ENCODE data around the gene ANKRD33. TPM values are rescaled to one million over a fixed set of nuclear protein-coding genes. Genes with fewer than 3 reads are reported as not detected.

Gene ANKRD33
- total and polyA plus RNA-seq, 2 experiments from 2014 or later, result 0.27 to 1.7 TPM

DNA sequence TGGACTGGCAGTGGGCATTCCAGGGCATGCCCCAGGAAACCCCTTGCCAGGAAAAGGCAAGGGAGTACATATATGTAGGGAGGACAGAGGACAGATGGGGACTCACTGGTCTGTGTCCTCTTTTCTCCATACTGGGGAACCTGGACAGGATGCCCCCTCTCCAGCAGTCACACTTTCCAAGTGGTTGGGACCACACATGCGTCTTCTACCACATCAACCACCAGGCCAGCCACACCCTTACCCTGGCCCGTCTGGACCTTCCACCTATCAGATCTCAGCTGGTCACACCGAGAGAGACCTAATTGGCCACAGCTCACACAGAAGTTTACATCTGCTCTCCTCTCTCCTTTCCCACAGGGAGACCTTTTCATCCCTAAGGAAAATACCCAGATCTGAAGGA, 8.3 kb downstream of the ANKRD33 start:
- no peaks in the 10 kb centered on the region for H4K20me1 ChIP-seq (replicated peaks; ENCODE audit: insufficient read depth)
- no peak overlapping the region for H2AFZ ChIP-seq
- no peak overlapping the region for H3K27ac ChIP-seq (ENCODE audit: low read depth)
- Mint-ChIP-seq H3K36me3 (ENCODE audit: low read depth) (no peaks in the 10 kb centered on the region), H3K4me1 (peaks cover 2% of the 10 kb centered on the region; the same call in 1 of the 3 replicates), H3K27ac (no peak overlapping the region), H3K9me3 (no peaks in the 10 kb centered on the region), H3K4me3 (no peak overlapping the region), H3K27me3 (ENCODE audit: insufficient read depth, low read depth, poor library complexity) (peaks cover 8% of the 10 kb centered on the region)
- no peaks in the 10 kb centered on the region for H3K9me2 ChIP-seq (ENCODE audit: insufficient read depth)
- H3K79me2 ChIP-seq (replicated peaks; ENCODE audit: insufficient read depth), result no peaks in the 10 kb centered on the region
- TF ChIP-seq ETS1 (IDR thresholded peaks at IDR 0.05) (no peak), ZNF114 (CRISPR knock-in tag; IDR thresholded peaks at IDR 0.05) (no peak), JUNB (IDR thresholded peaks at IDR 0.05; ENCODE audit: unreplicated experiment) (no peak), ZNF331 (CRISPR knock-in tag; IDR thresholded peaks at IDR 0.05; ENCODE audit: low read depth) (no peak), EZH2 (IDR thresholded peaks at IDR 0.05; ENCODE audit: low read depth, unreplicated experiment) (no peak), STAT1 (IDR thresholded peaks at IDR 0.05; ENCODE audit: unreplicated experiment) (no peak), NANOG (IDR thresholded peaks at IDR 0.05; ENCODE audit: borderline replicate concordance) (no peak), CREB1 (CRISPR knock-in tag; IDR thresholded peaks at IDR 0.05; ENCODE audit: low read depth) (no peak), POLR2AphosphoS5 (IDR thresholded peaks at IDR 0.05; ENCODE audit: low read depth) (no peak), EZH2phosphoT487 (IDR thresholded peaks at IDR 0.05; ENCODE audit: unreplicated experiment) (no peak), REST (IDR thresholded peaks at IDR 0.05; ENCODE audit: unreplicated experiment) (no peak)
- TF ChIP-seq, protein P1, sequence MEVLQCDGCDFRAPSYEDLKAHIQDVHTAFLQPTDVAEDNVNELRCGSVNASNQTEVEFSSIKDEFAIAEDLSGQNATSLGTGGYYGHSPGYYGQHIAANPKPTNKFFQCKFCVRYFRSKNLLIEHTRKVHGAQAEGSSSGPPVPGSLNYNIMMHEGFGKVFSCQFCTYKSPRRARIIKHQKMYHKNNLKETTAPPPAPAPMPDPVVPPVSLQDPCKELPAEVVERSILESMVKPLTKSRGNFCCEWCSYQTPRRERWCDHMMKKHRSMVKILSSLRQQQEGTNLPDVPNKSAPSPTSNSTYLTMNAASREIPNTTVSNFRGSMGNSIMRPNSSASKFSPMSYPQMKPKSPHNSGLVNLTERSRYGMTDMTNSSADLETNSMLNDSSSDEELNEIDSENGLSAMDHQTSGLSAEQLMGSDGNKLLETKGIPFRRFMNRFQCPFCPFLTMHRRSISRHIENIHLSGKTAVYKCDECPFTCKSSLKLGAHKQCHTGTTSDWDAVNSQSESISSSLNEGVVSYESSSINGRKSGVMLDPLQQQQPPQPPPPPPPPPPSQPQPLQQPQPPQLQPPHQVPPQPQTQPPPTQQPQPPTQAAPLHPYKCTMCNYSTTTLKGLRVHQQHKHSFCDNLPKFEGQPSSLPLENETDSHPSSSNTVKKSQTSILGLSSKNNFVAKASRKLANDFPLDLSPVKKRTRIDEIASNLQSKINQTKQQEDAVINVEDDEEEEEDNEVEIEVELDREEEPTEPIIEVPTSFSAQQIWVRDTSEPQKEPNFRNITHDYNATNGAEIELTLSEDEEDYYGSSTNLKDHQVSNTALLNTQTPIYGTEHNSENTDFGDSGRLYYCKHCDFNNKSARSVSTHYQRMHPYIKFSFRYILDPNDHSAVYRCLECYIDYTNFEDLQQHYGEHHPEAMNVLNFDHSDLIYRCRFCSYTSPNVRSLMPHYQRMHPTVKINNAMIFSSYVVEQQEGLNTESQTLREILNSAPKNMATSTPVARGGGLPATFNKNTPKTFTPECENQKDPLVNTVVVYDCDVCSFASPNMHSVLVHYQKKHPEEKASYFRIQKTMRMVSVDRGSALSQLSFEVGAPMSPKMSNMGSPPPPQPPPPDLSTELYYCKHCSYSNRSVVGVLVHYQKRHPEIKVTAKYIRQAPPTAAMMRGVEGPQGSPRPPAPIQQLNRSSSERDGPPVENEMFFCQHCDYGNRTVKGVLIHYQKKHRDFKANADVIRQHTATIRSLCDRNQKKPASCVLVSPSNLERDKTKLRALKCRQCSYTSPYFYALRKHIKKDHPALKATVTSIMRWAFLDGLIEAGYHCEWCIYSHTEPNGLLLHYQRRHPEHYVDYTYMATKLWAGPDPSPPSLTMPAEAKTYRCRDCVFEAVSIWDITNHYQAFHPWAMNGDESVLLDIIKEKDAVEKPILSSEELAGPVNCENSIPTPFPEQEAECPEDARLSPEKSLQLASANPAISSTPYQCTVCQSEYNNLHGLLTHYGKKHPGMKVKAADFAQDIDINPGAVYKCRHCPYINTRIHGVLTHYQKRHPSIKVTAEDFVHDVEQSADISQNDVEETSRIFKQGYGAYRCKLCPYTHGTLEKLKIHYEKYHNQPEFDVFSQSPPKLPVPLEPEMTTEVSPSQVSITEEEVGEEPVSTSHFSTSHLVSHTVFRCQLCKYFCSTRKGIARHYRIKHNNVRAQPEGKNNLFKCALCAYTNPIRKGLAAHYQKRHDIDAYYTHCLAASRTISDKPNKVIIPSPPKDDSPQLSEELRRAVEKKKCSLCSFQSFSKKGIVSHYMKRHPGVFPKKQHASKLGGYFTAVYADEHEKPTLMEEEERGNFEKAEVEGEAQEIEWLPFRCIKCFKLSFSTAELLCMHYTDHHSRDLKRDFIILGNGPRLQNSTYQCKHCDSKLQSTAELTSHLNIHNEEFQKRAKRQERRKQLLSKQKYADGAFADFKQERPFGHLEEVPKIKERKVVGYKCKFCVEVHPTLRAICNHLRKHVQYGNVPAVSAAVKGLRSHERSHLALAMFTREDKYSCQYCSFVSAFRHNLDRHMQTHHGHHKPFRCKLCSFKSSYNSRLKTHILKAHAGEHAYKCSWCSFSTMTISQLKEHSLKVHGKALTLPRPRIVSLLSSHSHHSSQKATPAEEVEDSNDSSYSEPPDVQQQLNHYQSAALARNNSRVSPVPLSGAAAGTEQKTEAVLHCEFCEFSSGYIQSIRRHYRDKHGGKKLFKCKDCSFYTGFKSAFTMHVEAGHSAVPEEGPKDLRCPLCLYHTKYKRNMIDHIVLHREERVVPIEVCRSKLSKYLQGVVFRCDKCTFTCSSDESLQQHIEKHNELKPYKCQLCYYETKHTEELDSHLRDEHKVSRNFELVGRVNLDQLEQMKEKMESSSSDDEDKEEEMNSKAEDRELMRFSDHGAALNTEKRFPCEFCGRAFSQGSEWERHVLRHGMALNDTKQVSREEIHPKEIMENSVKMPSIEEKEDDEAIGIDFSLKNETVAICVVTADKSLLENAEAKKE (CRISPR knock-in tag; IDR thresholded peaks at IDR 0.05), result no peak
- TF ChIP-seq, protein P2, sequence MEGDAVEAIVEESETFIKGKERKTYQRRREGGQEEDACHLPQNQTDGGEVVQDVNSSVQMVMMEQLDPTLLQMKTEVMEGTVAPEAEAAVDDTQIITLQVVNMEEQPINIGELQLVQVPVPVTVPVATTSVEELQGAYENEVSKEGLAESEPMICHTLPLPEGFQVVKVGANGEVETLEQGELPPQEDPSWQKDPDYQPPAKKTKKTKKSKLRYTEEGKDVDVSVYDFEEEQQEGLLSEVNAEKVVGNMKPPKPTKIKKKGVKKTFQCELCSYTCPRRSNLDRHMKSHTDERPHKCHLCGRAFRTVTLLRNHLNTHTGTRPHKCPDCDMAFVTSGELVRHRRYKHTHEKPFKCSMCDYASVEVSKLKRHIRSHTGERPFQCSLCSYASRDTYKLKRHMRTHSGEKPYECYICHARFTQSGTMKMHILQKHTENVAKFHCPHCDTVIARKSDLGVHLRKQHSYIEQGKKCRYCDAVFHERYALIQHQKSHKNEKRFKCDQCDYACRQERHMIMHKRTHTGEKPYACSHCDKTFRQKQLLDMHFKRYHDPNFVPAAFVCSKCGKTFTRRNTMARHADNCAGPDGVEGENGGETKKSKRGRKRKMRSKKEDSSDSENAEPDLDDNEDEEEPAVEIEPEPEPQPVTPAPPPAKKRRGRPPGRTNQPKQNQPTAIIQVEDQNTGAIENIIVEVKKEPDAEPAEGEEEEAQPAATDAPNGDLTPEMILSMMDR (conservative IDR thresholded peaks at IDR 0.05; ENCODE audit: low read depth in 2 of 2), result no peak
- H3K27me3 ChIP-seq (ENCODE audit: insufficient read depth), result no peaks in the 10 kb centered on the region
- ATAC-seq, result no peak; the same call in 2 of the 3 replicates
- no peaks in the 10 kb centered on the region for H3K4me1 ChIP-seq (ENCODE audit: insufficient read depth)
- no peaks in the 10 kb centered on the region for H3K36me3 ChIP-seq (ENCODE audit: insufficient read depth)
- no peak for DNase-seq (ENCODE audit: low spot score)
- H3F3A ChIP-seq (replicated peaks; ENCODE audit: low read depth), result no peaks in the 10 kb centered on the region
- no peak overlapping the region for H3K4me2 ChIP-seq
- no peak overlapping the region for H3K4me3 ChIP-seq
